Nasal cavity respiratory epithelium epithelial cell of viscerocranial mucosa (primary cell): ENCODE measurements around the gene HS2ST1. TPM values are rescaled to one million over a fixed set of nuclear protein-coding genes. Genes with fewer than 3 reads are reported as not detected.

Experiments
- total RNA-seq: library from RNA; depleted of rRNA; stranded (reverse); fragments of >200 nt; gene quantifications from 2 replicates; pipeline ENCODE4 v1.2.3, GENCODE V29; 2014

The HS2ST1 gene
- 23.6 and 24.8 TPM in 2 replicates for total RNA-seq

GRCh38 chr1:86914601-86914997, at the start of gene HS2ST1:
HS2ST1 (plus strand) TSS chr1:86914635.

GRCh38 chr1:86913896-86914600, 387 bp upstream of the HS2ST1 start, which contains the start of gene SELENOF:
SELENOF (minus strand) TSS chr1:86914126; CDS start chr1:86914111, 15 bp downstream.

Other genes starting within 250 kb of the HS2ST1 start
- gene SH3GLB1, start 210.1 kb upstream of the HS2ST1 start, total RNA-seq = 23.2 and 68.0 TPM in 2 replicates
- 156 and 193 TPM in 2 replicates for gene SELENOF, start 509 bp upstream of the HS2ST1 start, total RNA-seq